GM19099 (cell line): ENCODE measurements around the gene KRTAP1-5.

Experiments
- POLR2A ChIP-seq: IDR thresholded peaks from 3 replicates; pipeline ENCODE4 v1.6.1; 2011; ENCODE audit warnings: low read depth; ENCODE audit not compliant: insufficient read length; ENCODE audit errors: extremely low read depth

The KRTAP1-5 gene

DNA sequence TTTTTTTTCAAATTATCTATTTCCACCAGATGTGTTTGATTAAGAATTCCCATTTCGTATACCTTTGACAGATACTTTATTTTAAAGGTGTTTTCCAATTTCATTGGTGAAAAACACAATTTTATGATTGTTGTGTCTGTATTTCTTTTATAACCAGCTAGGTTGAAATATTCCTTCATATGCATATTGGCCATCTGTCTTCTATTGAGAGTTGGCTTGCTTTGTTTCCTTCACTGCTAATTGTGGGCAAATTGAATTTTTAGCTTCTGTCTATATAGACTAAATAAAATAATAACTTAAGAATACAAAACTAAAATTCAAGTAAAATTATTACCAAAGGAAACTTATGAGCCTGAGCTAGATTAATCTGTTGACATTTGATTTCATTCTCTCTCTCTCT, 31.9 kb downstream of the KRTAP1-5 start:
- TF ChIP-seq POLR2A, result no peak

DNA sequence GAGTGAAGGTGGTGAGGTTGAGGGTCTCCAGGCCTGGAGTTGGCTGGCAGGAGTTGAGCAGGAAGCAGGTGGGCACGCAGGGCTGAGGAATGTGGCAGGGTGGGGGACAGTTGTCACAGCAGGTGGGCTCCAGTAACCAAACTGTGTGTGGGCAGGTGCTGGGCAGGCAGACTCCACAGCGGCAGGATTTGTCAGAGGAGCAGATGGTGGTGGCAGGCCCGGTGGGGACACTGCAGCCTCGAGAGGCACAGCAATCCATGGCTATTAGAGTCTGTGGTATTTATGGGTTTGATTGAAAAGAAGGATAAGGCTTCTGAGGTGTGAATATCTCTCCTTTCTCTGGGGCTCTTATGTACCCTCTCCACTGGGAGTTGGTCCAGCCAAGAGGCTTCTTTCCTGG, 33.2 kb downstream of the KRTAP1-5 start, which contains the start of gene KRTAP3-3:
Gene KRTAP3-3, minus strand, starts transcription at position 326 of the 400 bp plus-strand sequence. Its CDS starts 67 bp downstream, at position 259.
- no peak for TF ChIP-seq POLR2A

DNA sequence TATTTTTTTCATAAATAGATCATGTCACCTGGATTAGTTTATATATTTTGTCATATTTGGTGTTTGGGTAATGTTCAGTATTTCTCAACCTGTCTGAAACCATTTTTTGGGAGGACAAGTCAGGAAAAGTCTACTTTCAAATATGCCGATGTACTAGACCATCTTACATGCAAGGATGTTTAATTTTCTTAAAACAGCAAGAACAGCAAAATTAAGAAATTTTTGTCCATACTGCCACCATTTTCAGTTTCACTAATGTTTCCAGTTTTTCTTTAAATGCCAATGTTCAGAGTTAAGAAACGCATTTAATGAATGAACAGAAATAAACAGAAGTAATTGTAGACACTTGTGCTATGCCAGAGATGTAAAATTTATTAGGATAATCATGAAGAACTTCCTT, 33.9 kb downstream of the KRTAP1-5 start:
- no peak for TF ChIP-seq POLR2A

- no peak for TF ChIP-seq POLR2A
These were observed 34.3 kb downstream of the KRTAP1-5 start for GRCh38 chr17:40992666-40993065.

DNA sequence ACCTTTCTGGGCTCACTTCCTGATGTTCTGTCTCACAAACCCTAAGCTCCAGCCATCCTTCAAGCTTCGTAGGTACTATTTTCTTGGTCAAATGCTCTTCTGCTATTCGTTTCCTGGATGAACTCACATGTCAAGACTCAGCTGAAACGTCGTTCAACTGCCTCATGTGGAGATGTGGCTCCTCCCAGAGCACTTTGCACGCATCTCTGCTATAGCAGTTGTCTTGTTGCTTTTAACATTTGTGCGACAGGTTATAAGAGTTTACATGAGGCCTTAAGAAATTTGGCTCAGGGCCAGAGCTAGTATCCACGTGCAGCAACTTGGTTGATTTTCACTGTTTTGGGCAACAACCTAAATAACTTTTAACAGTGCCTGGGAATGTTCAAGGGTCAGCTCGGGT, 40.1 kb downstream of the KRTAP1-5 start:
- no peak for TF ChIP-seq POLR2A

DNA sequence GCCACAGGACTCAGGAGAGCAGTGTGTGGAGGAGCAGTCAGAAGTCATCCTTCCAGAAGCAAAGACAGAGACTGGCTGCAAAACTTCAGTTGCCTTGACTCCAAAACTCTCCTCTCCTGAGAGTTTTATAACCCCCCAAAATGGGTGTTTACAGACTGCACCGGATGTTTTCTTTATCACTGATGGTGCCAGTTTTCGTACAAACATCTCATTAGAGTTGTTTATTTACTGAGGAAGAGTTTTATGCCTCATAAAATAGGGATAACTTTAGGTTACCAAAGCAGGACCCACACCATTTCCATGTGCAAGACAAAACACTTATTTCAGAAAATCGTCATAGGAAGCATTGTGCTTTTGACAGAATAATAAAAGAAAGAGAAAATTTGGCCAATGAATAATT, 42.8 kb downstream of the KRTAP1-5 start, which contains the start of gene KRT40:
Gene KRT40, minus strand, starts transcription at position 101 of the 400 bp plus-strand sequence. Its CDS starts 53 bp downstream, at position 48.
- no peak for TF ChIP-seq POLR2A

GRCh38 chr17:40981115-40981514, 45.9 kb downstream of the KRTAP1-5 start:
- TF ChIP-seq POLR2A, result no peak

- no peak for TF ChIP-seq POLR2A
These were observed 46.4 kb downstream of the KRTAP1-5 start for GRCh38 chr17:40980596-40980995.

GRCh38 chr17:40980117-40980516, 46.9 kb downstream of the KRTAP1-5 start:
- TF ChIP-seq POLR2A, result no peak

DNA sequence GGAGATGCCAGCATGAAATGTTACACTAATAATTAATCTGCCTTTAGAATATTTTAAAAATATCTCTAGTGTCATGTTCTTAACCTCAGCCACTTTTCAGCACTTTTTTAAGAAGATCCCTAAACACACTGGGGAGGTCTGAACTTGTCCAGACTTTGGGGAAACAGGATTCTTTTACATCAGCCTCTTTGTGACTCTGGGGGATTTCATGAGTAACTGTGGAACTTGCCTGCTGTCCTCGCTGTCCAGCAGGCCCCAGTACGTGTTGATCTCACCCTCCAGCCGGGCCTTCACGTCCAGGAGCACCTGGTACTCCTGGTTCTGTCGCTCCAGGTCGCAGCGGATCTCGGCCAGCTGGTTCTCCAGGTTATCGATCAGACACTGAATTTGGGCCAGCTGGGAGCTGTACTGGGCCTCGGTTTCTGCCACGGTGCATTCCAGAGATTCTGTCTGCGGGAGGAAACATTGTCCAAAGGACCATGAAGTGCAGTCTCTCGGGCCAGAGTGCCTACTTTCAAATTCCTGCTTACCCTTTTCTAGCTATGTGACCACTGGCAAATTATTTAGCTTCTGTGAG, 48.3 kb downstream of the KRTAP1-5 start:
- TF ChIP-seq POLR2A, result no peak
